Neural progenitor cell (in vitro differentiated cells): Measurements from ENCODE around the gene KIF21B. TPM values are rescaled to one million over a fixed set of nuclear protein-coding genes. Genes with fewer than 3 reads are reported as not detected.

Source experiments
- DNase-seq: peaks from one replicate; pipeline ENCODE4 v3.0.0-alpha.2; 2016; ENCODE audit warnings: low spot score
- H2AFZ ChIP-seq: fragments of 200-600 bp; sonication (generic); replicated peaks from 2 replicates; pipeline ENCODE4 v1.6.1; 2016; ENCODE audit warnings: antibody characterized with exemption
- H3F3A ChIP-seq: fragments of 200-600 bp; sonication (generic); 2 replicates; pipeline ENCODE4 v1.6.1; 2016; ENCODE audit warnings: antibody characterized with exemption, low read depth
- H3K27ac ChIP-seq: fragments of 200-600 bp; sonication (generic); 2 replicates; pipeline ENCODE4 v1.5.1; 2016; ENCODE audit warnings: mild to moderate bottlenecking
- H3K27me3 ChIP-seq: fragments of 200-600 bp; sonication (generic); 2 replicates; pipeline ENCODE4 v1.6.1; 2016; ENCODE audit warnings: mild to moderate bottlenecking, moderate library complexity
- H3K36me3 ChIP-seq: fragments of 200-600 bp; sonication (generic); 2 replicates; pipeline ENCODE4 v1.5.1; 2016
- H3K4me1 ChIP-seq: fragments of 200-600 bp; sonication (generic); 2 replicates; pipeline ENCODE4 v1.6.1; 2016; ENCODE audit warnings: mixed run types
- H3K4me2 ChIP-seq: fragments of 200-600 bp; sonication (generic); 2 replicates; pipeline ENCODE4 v1.6.1; 2016
- H3K4me3 ChIP-seq: fragments of 200-600 bp; sonication (generic); 2 replicates; pipeline ENCODE4 v1.5.1; 2016
- H3K79me2 ChIP-seq: fragments of 200-600 bp; sonication (generic); 2 replicates; pipeline ENCODE4 v1.6.1; 2016; ENCODE audit warnings: low read depth
- H3K9ac ChIP-seq: fragments of 200-600 bp; sonication (generic); 2 replicates; pipeline ENCODE4 v1.6.1; 2016
- H3K9me3 ChIP-seq: fragments of 200-600 bp; sonication (generic); 2 replicates; pipeline ENCODE4 v1.5.1; 2016; ENCODE audit warnings: low read depth
- H4K20me1 ChIP-seq: fragments of 200-600 bp; sonication (generic); 2 replicates; pipeline ENCODE4 v1.6.1; 2016; ENCODE audit warnings: low read depth
- H3K27ac Mint-ChIP-seq: 3 replicates; pipeline ENCODE4 v1.8.0; 2021; ENCODE audit warnings: mixed read lengths
- H3K27me3 Mint-ChIP-seq: 2 replicates; pipeline ENCODE4 v1.8.0; 2022; ENCODE audit warnings: low read depth, mild to moderate bottlenecking, inconsistent platforms, moderate library complexity, mixed read lengths; ENCODE audit not compliant: insufficient read depth
- H3K36me3 Mint-ChIP-seq: 3 replicates; pipeline ENCODE4 v1.8.0; 2021; ENCODE audit warnings: mixed read lengths
- H3K4me1 Mint-ChIP-seq: 3 replicates; pipeline ENCODE4 v1.8.0; 2021; ENCODE audit warnings: mixed read lengths
- H3K4me3 Mint-ChIP-seq: 3 replicates; pipeline ENCODE4 v1.8.0; 2021; ENCODE audit warnings: mild to moderate bottlenecking, moderate library complexity, mixed read lengths
- H3K9me3 Mint-ChIP-seq: 3 replicates; pipeline ENCODE4 v1.8.0; 2020; ENCODE audit warnings: mixed read lengths
- EZH2 ChIP-seq: fragments of 200-600 bp; sonication (generic); IDR thresholded peaks from 2 replicates; pipeline ENCODE4 v1.6.1; 2017; ENCODE audit warnings: antibody characterized with exemption, mild to moderate bottlenecking, moderate library complexity
- EZH2phosphoT487 ChIP-seq: fragments of 200-600 bp; sonication (generic); IDR thresholded peaks from 2 replicates; pipeline ENCODE4 v1.6.1; 2017; ENCODE audit warnings: antibody characterized with exemption
- total RNA-seq: library from RNA; depleted of rRNA; stranded (reverse); fragments of >200 nt; gene quantifications from 2 replicates; pipeline ENCODE4 v1.2.3, GENCODE V29; 2015; ENCODE audit warnings: low replicate concordance
- TF ChIP-seq, protein P1 (sequence below): fragments of 200-600 bp; sonication (generic); IDR thresholded peaks from 2 replicates; pipeline ENCODE4 v1.5.1; 2017; ENCODE audit warnings: antibody characterized with exemption, mild to moderate bottlenecking

KIF21B gene
- total RNA-seq, 1 donor from 2014 or later = 6.4 TPM

GRCh38 chr1:200958597-200958996 is 64.9 kb downstream of the KIF21B start:
- TF ChIP-seq EZH2phosphoT487 (no peak), EZH2 (no peak)
- TF ChIP-seq, protein P1, sequence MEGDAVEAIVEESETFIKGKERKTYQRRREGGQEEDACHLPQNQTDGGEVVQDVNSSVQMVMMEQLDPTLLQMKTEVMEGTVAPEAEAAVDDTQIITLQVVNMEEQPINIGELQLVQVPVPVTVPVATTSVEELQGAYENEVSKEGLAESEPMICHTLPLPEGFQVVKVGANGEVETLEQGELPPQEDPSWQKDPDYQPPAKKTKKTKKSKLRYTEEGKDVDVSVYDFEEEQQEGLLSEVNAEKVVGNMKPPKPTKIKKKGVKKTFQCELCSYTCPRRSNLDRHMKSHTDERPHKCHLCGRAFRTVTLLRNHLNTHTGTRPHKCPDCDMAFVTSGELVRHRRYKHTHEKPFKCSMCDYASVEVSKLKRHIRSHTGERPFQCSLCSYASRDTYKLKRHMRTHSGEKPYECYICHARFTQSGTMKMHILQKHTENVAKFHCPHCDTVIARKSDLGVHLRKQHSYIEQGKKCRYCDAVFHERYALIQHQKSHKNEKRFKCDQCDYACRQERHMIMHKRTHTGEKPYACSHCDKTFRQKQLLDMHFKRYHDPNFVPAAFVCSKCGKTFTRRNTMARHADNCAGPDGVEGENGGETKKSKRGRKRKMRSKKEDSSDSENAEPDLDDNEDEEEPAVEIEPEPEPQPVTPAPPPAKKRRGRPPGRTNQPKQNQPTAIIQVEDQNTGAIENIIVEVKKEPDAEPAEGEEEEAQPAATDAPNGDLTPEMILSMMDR = no peak
- Histone ChIP-seq H2AFZ (no peak overlapping the region), H3K27ac (no peak overlapping the region), H4K20me1 (no peaks in the 10 kb centered on the region), H3K9ac (no peak overlapping the region), H3K9me3 (no peaks in the 10 kb centered on the region), H3K27me3 (no peaks in the 10 kb centered on the region), H3K4me3 (no peak overlapping the region), H3K36me3 (no peaks in the 10 kb centered on the region), H3K4me2 (no peak overlapping the region), H3K79me2 (no peaks in the 10 kb centered on the region), H3K4me1 (peaks cover 12% of the 10 kb centered on the region), H3F3A (peaks cover 4% of the 10 kb centered on the region)
- Mint-ChIP-seq H3K27ac (no peak overlapping the region), H3K36me3 (no peaks in the 10 kb centered on the region), H3K27me3 (peaks cover 7% of the 10 kb centered on the region), H3K9me3 (no peaks in the 10 kb centered on the region), H3K4me3 (no peak overlapping the region), H3K4me1 (peaks cover 23% of the 10 kb centered on the region)
- no peak for DNase-seq

DNA sequence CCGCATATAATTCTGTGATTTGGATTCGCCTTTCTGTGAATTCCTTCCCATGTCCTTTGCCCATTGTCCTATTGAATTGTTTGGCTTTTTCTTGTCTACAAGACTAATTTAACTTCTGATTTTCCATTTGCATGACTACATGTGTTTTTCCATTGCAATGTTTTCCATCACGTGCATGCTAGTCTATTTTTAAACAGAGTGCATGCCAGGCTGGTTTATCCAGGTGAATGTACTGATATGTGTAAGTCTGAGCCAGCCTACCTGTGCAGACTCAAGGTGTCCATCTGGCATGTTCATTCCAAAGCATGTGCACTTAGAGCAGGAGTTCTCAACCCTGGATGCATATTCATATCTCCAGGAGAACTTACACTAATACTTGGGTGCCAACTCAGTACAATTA is 69.1 kb downstream of the KIF21B start:
- H3K4me1 ChIP-seq = peaks cover 2% of the 10 kb centered on the region
- H2AFZ ChIP-seq = no peak overlapping the region
- Mint-ChIP-seq H3K4me3 (no peak overlapping the region), H3K27me3 (no peaks in the 10 kb centered on the region), H3K9me3 (no peaks in the 10 kb centered on the region), H3K4me1 (peaks cover 5% of the 10 kb centered on the region), H3K27ac (no peak overlapping the region), H3K36me3 (no peaks in the 10 kb centered on the region)
- TF ChIP-seq, protein P1 = no peak
- TF ChIP-seq EZH2phosphoT487 (no peak), EZH2 (no peak)
- no peaks in the 10 kb centered on the region for H4K20me1 ChIP-seq
- no peak overlapping the region for H3K4me2 ChIP-seq
- H3K9ac ChIP-seq = no peak overlapping the region
- H3K9me3 ChIP-seq = no peaks in the 10 kb centered on the region
- H3K27me3 ChIP-seq = no peaks in the 10 kb centered on the region
- H3K4me3 ChIP-seq = no peak overlapping the region
- no peak overlapping the region for H3K27ac ChIP-seq
- peaks cover under 1% of the 10 kb centered on the region for H3F3A ChIP-seq
- no peaks in the 10 kb centered on the region for H3K36me3 ChIP-seq
- H3K79me2 ChIP-seq = no peaks in the 10 kb centered on the region
- no peak for DNase-seq

GRCh38 chr1:200951016-200951415 is 72.5 kb downstream of the KIF21B start:
- Histone ChIP-seq H3K9ac (no peak overlapping the region), H3K4me2 (no peak overlapping the region), H3K4me1 (no peaks in the 10 kb centered on the region), H3K9me3 (peaks cover 6% of the 10 kb centered on the region), H3F3A (no peaks in the 10 kb centered on the region), H4K20me1 (no peaks in the 10 kb centered on the region), H2AFZ (no peak overlapping the region), H3K27ac (no peak overlapping the region), H3K79me2 (no peaks in the 10 kb centered on the region), H3K36me3 (no peaks in the 10 kb centered on the region), H3K27me3 (no peaks in the 10 kb centered on the region), H3K4me3 (no peak overlapping the region)
- H3K4me3 Mint-ChIP-seq = no peak overlapping the region
- H3K27ac Mint-ChIP-seq = no peak overlapping the region
- no peaks in the 10 kb centered on the region for H3K27me3 Mint-ChIP-seq
- peaks cover 16% of the 10 kb centered on the region for H3K9me3 Mint-ChIP-seq
- no peak for DNase-seq
- peaks cover 2% of the 10 kb centered on the region for H3K36me3 Mint-ChIP-seq
- no peaks in the 10 kb centered on the region for H3K4me1 Mint-ChIP-seq
- TF ChIP-seq EZH2phosphoT487 (no peak), EZH2 (no peak)
- TF ChIP-seq, protein P1 = no peak
